Left ventricle myocardium inferior (tissue), 1 donor: ENCODE measurements around the gene ACTN1. TPM values are rescaled to one million over a fixed set of nuclear protein-coding genes. Genes with fewer than 3 reads are reported as not detected.
A peak's percentile ranks its signal among the peaks of the same experiment; 100 is the strongest.
"Not testable (repeated sequence)": the region's sequence is repeated elsewhere in the genome, so short reads cannot be mapped to it uniquely, and the experiment has no call there.

Experiments used
- DNase-seq: peaks from one replicate; pipeline ENCODE4 v3.0.0-alpha.2; 2020
- H3K27ac ChIP-seq: fragments of 200-600 bp; replicated peaks from 2 replicates; pipeline ENCODE4 v1.8.0; 2021
- H3K27me3 ChIP-seq: fragments of 200-600 bp; 2 replicates; pipeline ENCODE4 v1.8.0; 2021; ENCODE audit warnings: low read depth
- H3K36me3 ChIP-seq: fragments of 200-600 bp; 2 replicates; pipeline ENCODE4 v1.8.0; 2021
- H3K4me1 ChIP-seq: fragments of 200-600 bp; 2 replicates; pipeline ENCODE4 v1.8.0; 2021
- H3K4me3 ChIP-seq: fragments of 200-600 bp; 2 replicates; pipeline ENCODE4 v1.8.0; 2021; ENCODE audit warnings: mild to moderate bottlenecking, moderate library complexity
- H3K9me3 ChIP-seq: fragments of 200-600 bp; replicated peaks from 2 replicates; pipeline ENCODE4 v1.8.0; 2021
- intact Hi-C: fragments of 100-400 bp; cut with micrococcal nuclease; formaldehyde crosslinking; loops from one replicate; pipeline ENCODE4 v1.11.0; 2022
- long read RNA-seq: library from polyadenylated mRNA; unstranded; transcript quantifications from one replicate; pipeline ENCODE4 v2.0.0, GENCODE V29; 2021
- total RNA-seq: library from RNA; stranded (reverse); fragmentation: NEBNext Ultra II Directional; extraction: Animal tissue kit (Norgen Biotek cat#: 25700); gene quantifications from one replicate; pipeline ENCODE4 v1.2.1, GENCODE V29; 2021
- TF ChIP-seq, protein P1 (sequence below): fragments of 200-600 bp; IDR thresholded peaks from 2 replicates; pipeline ENCODE4 v1.8.0; 2021; ENCODE audit warnings: antibody characterized with exemption, mild to moderate bottlenecking, borderline replicate concordance
- donor health status: DM: no; HTN: yes; CAD: no; lungs with severe emphysema.

ACTN1 gene
- total RNA-seq: 75.4 TPM
- long read RNA-seq, full-length matches to known transcripts: 117 of 166 reads
- long read RNA-seq, partial matches to known transcripts: 34 of 166 reads
- long read RNA-seq, other reads (novel, unspliced or antisense): 15 of 166 reads

GRCh38 chr14:68979021-68979721, at the start of gene ACTN1:
Gene ACTN1, minus strand, starts transcription at chr14:68979302. Its CDS starts 246 bp downstream, at chr14:68979056.
- Histone ChIP-seq H3K36me3 (peaks cover under 1% of the 10 kb centered on the region), H3K9me3 (no peaks in the 10 kb centered on the region), H3K27me3 (no peaks in the 10 kb centered on the region), H3K4me3 (peak within 1 kb of the TSS; percentile 93), H3K4me1 (peaks cover 61% of the 10 kb centered on the region), H3K27ac (peak within 1 kb of the TSS; percentile 94)
- peak; percentile 93 for DNase-seq
- intact Hi-C loops: no loop called here
- TF ChIP-seq, protein P1, sequence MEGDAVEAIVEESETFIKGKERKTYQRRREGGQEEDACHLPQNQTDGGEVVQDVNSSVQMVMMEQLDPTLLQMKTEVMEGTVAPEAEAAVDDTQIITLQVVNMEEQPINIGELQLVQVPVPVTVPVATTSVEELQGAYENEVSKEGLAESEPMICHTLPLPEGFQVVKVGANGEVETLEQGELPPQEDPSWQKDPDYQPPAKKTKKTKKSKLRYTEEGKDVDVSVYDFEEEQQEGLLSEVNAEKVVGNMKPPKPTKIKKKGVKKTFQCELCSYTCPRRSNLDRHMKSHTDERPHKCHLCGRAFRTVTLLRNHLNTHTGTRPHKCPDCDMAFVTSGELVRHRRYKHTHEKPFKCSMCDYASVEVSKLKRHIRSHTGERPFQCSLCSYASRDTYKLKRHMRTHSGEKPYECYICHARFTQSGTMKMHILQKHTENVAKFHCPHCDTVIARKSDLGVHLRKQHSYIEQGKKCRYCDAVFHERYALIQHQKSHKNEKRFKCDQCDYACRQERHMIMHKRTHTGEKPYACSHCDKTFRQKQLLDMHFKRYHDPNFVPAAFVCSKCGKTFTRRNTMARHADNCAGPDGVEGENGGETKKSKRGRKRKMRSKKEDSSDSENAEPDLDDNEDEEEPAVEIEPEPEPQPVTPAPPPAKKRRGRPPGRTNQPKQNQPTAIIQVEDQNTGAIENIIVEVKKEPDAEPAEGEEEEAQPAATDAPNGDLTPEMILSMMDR: no peak

DNA sequence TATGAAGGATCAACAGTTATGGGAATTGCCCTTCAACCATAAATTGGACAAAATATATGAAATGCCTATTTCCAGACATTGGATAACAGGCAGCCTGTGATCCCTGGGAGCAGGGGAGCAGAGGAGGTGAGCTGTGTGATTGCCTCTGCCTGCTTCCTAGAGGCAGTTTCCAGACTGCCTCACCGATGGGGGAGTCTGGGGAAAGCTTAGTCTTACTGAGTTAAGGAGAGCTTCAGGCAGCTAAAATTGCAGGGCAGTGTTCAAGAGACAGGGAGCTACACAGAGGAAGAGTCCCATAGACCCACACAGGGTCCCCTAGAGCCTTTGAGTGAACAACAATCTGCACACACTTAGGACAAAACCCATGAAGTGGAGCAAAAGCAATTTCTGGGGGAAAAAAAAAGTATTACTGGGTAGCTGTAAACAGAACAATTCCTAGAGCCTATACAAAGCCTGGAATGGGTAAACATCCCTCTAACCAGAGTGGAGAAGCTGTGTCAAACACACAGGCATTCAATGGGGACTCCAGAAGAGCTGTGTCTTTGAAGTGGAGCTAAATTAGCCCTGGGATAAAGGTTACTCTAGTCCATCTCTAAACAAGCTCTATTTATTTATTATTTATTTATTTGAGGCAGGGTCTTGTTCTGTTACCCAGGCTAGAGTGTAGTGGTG, 48.3 kb upstream of the ACTN1 start:
- TF ChIP-seq, protein P1: no peak
- no peak for DNase-seq
- Histone ChIP-seq H3K27ac (no peak overlapping the region), H3K9me3 (no peaks in the 10 kb centered on the region), H3K36me3 (no peaks in the 10 kb centered on the region), H3K4me3 (no peak overlapping the region), H3K27me3 (no peaks in the 10 kb centered on the region), H3K4me1 (no peaks in the 10 kb centered on the region)
- intact Hi-C loops: no loop called here

DNA sequence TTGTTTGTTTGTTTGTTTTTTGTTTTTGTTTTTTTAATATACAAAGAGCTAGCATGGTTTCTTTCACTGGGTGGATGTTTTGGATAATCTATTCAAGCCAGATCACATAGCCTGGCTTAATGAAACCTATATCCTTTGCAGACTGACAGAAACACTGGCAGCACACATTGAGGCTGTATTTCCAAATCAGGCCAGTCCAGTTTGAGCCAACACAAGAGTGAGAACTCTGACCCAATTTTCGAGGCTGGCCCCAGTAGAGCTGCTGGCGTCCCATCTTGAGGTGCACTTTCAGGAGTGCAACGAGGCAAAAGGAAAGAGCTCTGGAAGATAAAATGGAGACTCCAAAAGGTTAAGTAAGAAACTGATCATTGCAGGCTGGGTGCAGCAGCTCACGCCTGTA, 43.9 kb upstream of the ACTN1 start:
- DNase-seq: no peak
- no peaks in the 10 kb centered on the region for H3K36me3 ChIP-seq
- TF ChIP-seq, protein P1: no peak
- H3K9me3 ChIP-seq: no peaks in the 10 kb centered on the region
- H3K27ac ChIP-seq: no peak overlapping the region
- no peaks in the 10 kb centered on the region for H3K4me1 ChIP-seq
- intact Hi-C loops: no loop called here
- H3K27me3 ChIP-seq: no peaks in the 10 kb centered on the region
- no peak overlapping the region for H3K4me3 ChIP-seq

DNA sequence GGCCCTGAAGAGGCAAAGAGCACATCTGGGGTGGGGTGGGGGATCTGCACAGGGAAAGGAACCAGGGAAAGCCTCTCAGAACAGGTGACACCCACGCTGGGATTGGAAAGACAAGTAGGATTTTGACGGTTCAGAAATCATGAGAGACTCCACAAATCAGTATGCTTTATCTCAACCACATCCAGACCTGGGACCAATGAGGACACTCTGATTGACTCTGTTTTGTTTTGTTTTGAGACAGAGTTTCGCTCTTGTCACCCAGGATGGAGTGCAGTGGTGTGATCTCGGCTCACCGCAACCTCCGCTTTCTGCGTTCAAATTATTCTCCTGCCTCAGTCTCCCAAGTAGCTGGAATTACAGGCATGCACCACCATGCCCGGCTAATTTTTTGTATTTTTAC, 43.0 kb upstream of the ACTN1 start:
- H3K4me3 ChIP-seq, H3K36me3 ChIP-seq, H3K27ac ChIP-seq, DNase-seq, H3K9me3 ChIP-seq, intact Hi-C loops, H3K27me3 ChIP-seq, H3K4me1 ChIP-seq: not testable (repeated sequence)

- no peak overlapping the region for H3K27ac ChIP-seq
- TF ChIP-seq, protein P1: no peak
- H3K9me3 ChIP-seq: no peaks in the 10 kb centered on the region
- no peak for DNase-seq
- no peaks in the 10 kb centered on the region for H3K4me1 ChIP-seq
- no peak overlapping the region for H3K4me3 ChIP-seq
- intact Hi-C loops: no loop called here
- no peaks in the 10 kb centered on the region for H3K27me3 ChIP-seq
- no peaks in the 10 kb centered on the region for H3K36me3 ChIP-seq
These were observed 38.6 kb upstream of the ACTN1 start for GRCh38 chr14:69017706-69018105.

- intact Hi-C loops: no loop called here
- Histone ChIP-seq H3K9me3 (no peaks in the 10 kb centered on the region), H3K36me3 (no peaks in the 10 kb centered on the region), H3K4me1 (no peaks in the 10 kb centered on the region), H3K4me3 (no peak overlapping the region), H3K27me3 (no peaks in the 10 kb centered on the region), H3K27ac (no peak overlapping the region)
- TF ChIP-seq, protein P1: no peak
- DNase-seq: no peak
These were observed 35.7 kb upstream of the ACTN1 start for GRCh38 chr14:69014829-69015259.
